ENCODE data around the gene UNC13B. TPM values are rescaled to one million over a fixed set of nuclear protein-coding genes. Genes with fewer than 3 reads are reported as not detected.

The UNC13B gene
- total RNA-seq, 2 donors from 2014 or later, result 20.2 to 29.3 TPM

DNA sequence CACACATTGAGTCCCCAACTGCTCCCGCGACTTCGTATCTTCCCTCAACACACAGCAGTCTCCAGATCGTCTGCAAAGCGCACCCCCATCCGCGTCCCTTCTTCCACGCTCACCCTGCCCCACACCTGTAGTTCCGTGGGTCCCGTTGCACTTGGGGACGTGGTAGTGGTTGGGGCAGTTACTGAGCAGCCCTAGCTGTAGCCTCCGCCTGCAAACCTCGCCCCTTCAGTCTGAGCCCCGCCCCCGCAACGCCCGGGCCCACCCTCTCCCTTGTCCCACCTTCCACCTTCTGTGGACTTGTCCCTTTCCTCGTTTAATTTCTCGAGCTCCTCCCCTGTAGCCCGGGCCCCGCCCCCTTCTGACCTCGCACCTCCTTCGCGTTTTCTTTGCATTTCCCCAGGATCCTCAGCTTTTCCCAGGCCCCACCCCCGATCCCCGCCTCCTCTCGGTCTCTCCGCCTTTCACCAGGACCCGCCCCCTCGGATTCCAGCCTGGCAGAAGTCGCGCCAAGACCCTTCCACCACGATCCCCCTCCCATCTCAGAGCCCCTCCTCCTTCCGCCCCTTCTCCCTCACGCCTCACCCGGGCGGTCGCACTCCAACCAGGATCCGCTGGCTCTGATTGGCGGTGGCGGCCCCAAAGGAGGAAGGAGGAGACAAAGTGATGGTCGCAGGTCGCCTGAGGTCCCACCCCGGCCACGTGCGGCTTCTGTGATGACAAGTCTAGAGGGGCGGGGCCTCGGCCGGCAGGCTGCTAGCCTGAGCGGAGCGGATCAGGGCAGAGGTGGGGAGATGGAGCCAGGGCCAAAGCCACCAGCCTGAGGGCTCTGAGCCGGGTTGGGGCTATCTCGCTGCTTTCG lies 45.9 kb upstream of the UNC13B start, which contains the start of gene ATOSB:
Gene ATOSB, minus strand, starts transcription at position 183 of the 859 bp plus-strand sequence. CDS start 7,588 bp downstream, outside the sequence.
- ATAC-seq (peak; percentile 76), DNase-seq (peak; percentile 96 to 98 (median 98))
- Histone ChIP-seq H3K36me3 (replicated peaks in 1 of 2; ENCODE audit: insufficient read depth in 1 of 2, low read depth in 2 of 2) (no peaks in the 10 kb centered on the region), H3K9me3 (no peaks in the 10 kb centered on the region), H3K4me1 (peaks cover 37% of the 10 kb centered on the region), H3K27ac (peak within 1 kb of the TSS; percentile 60 to 87 (median 84)), H3K4me3 (peak within 1 kb of the TSS; percentile 26 to 70), H3K27me3 (no peaks in the 10 kb centered on the region)
- 1% methylated on average over 33 to 54 of the region's 54 CpGs for WGBS, 2 donors
- intact Hi-C loops (cut with DNase I), result loop anchor here (5.0 kb wide), 2 partner anchors 146 to 361 kb away; no protein-coding TSS in a partner anchor
- TF ChIP-seq, protein P1, sequence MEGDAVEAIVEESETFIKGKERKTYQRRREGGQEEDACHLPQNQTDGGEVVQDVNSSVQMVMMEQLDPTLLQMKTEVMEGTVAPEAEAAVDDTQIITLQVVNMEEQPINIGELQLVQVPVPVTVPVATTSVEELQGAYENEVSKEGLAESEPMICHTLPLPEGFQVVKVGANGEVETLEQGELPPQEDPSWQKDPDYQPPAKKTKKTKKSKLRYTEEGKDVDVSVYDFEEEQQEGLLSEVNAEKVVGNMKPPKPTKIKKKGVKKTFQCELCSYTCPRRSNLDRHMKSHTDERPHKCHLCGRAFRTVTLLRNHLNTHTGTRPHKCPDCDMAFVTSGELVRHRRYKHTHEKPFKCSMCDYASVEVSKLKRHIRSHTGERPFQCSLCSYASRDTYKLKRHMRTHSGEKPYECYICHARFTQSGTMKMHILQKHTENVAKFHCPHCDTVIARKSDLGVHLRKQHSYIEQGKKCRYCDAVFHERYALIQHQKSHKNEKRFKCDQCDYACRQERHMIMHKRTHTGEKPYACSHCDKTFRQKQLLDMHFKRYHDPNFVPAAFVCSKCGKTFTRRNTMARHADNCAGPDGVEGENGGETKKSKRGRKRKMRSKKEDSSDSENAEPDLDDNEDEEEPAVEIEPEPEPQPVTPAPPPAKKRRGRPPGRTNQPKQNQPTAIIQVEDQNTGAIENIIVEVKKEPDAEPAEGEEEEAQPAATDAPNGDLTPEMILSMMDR (IDR thresholded peaks at IDR 0.05), result peak in 1 of 7 experiments; percentile 8
- peak; percentile 31 to 73 (median 61) for TF ChIP-seq POLR2A (IDR thresholded peaks at IDR 0.05)

GRCh38 chr9:35116539-35116897 lies 45.3 kb upstream of the UNC13B start:
- ATAC-seq (peak; percentile 0), DNase-seq (no peak)
- TF ChIP-seq, protein P1 (IDR thresholded peaks at IDR 0.05), result no peak
- TF ChIP-seq POLR2A (IDR thresholded peaks at IDR 0.05), result peak in 1 of 3 donors; percentile 44
- no peaks in the 10 kb centered on the region for H3K9me3 ChIP-seq
- H3K27ac ChIP-seq, result peak overlapping the region; percentile 60 to 87 (median 84)
- no peaks in the 10 kb centered on the region for H3K27me3 ChIP-seq
- WGBS, 2 donors, result 0 to 1% methylated on average over 5 to 12 of the region's 12 CpGs
- intact Hi-C loops (cut with DNase I), result loop anchor here (5.0 kb wide), 2 partner anchors 146 to 361 kb away; no protein-coding TSS in a partner anchor
- no peaks in the 10 kb centered on the region for H3K36me3 ChIP-seq (replicated peaks in 1 of 2; ENCODE audit: insufficient read depth in 1 of 2, low read depth in 2 of 2)
- H3K4me3 ChIP-seq, result peak overlapping the region; percentile 21 to 70
- H3K4me1 ChIP-seq, result peaks cover 33% of the 10 kb centered on the region

- DNase-seq (peak; percentile 92 to 97 (median 94)), ATAC-seq (peak; percentile 78)
- H3K36me3 ChIP-seq (replicated peaks in 1 of 2; ENCODE audit: insufficient read depth in 1 of 2, low read depth in 2 of 2), result no peaks in the 10 kb centered on the region
- no peaks in the 10 kb centered on the region for H3K9me3 ChIP-seq
- intact Hi-C loops (cut with DNase I), result loop anchor here (5.0 kb wide), 2 partner anchors 145 to 360 kb away; no protein-coding TSS in a partner anchor
- peak overlapping the region in 1 of 2 donors; percentile 21 for H3K4me3 ChIP-seq
- H3K4me1 ChIP-seq, result peaks cover 29% of the 10 kb centered on the region
- TF ChIP-seq, protein P1 (IDR thresholded peaks at IDR 0.05), result peak; percentile 94 to 98 (median 97)
- no peak for TF ChIP-seq POLR2A (IDR thresholded peaks at IDR 0.05)
- no peaks in the 10 kb centered on the region for H3K27me3 ChIP-seq
- peak overlapping the region; percentile 60 to 87 (median 84) for H3K27ac ChIP-seq
- 11 to 21% methylated on average over 24 to 30 of the region's 30 CpGs for WGBS, 2 donors
Observed at GRCh38 chr9:35116898-35117551, 44.8 kb upstream of the UNC13B start.

DNA sequence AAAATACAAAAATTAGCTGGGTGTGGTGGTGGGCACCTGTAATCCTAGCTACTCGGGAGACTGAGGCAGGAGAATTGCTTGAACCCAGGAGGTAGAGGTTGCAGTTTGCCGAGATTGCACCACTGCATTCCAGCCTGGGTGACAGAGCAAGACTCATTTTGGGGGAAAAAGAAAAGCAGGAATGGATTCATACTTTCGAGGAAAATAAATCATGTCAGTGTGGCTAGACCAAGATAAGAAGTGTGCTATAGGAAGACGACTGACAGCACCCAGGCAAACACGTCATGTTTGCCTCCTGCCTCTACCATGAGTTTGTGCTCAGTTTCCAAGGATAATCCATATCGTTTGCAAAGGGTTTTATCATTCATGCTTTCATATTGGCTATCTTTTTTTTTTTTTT lies 26.9 kb upstream of the UNC13B start:
- H3K27me3 ChIP-seq, result no peaks in the 10 kb centered on the region
- 81 to 84% methylated on average over 6 of the region's 6 CpGs for WGBS, 2 donors
- H3K36me3 ChIP-seq (replicated peaks in 1 of 2; ENCODE audit: insufficient read depth in 1 of 2, low read depth in 2 of 2), result no peaks in the 10 kb centered on the region
- ATAC-seq (no peak), DNase-seq (no peak)
- no peaks in the 10 kb centered on the region for H3K9me3 ChIP-seq
- H3K4me3 ChIP-seq, result no peak overlapping the region
- intact Hi-C loops (cut with DNase I), result no loop called here
- peaks cover 7% of the 10 kb centered on the region for H3K4me1 ChIP-seq
- TF ChIP-seq POLR2A (IDR thresholded peaks at IDR 0.05), result no peak
- TF ChIP-seq, protein P1 (IDR thresholded peaks at IDR 0.05), result no peak
- H3K27ac ChIP-seq, result no peak overlapping the region

Data from body of pancreas (tissue), 4 donors.